HG02885 (cell line): ENCODE results near the gene EXD3.
"Not testable (repeated sequence)": the region's sequence is repeated elsewhere in the genome, so short reads cannot be mapped to it uniquely, and the experiment has no call there.

ENCODE experiments used
- ATAC-seq: cut with Tn5 transposase; IDR thresholded peaks from one replicate; pipeline ENCODE4 v1.9.1; 2021; ENCODE audit warnings: mild to moderate bottlenecking; ENCODE audit not compliant: unreplicated experiment, poor library complexity

The EXD3 gene

DNA sequence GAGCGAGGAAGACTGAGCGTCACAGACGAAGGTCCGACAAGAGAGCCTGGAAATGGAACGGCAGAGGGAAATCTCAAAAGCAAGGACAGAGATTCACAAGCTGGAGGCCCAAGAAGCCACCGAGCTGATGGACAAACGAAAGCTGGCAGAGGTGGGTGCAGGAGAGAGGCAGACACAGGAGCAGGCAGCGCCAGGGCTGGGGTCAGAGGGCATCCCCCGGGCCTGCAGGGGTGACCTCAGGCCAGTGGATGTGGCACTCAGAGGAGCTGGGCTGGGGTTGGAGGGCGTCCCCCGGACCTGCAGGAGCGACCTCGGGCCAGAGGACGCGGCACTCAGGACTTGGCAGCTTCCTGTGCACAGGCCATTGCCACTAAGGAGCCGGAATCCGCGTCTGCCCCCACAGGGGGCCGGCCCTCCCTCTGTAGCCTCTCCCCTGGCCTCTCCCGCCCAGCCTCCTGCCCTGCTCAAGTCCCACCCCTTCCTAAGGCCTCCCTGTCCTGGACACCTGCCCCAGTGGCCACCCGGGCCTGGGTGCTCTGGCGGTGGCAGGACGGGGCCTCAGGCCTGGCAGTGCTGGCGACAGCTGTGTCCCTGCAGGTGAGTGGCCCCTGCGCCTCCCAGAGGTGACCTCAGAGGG lies 40.4 kb downstream of the EXD3 start:
- ATAC-seq = no peak

DNA sequence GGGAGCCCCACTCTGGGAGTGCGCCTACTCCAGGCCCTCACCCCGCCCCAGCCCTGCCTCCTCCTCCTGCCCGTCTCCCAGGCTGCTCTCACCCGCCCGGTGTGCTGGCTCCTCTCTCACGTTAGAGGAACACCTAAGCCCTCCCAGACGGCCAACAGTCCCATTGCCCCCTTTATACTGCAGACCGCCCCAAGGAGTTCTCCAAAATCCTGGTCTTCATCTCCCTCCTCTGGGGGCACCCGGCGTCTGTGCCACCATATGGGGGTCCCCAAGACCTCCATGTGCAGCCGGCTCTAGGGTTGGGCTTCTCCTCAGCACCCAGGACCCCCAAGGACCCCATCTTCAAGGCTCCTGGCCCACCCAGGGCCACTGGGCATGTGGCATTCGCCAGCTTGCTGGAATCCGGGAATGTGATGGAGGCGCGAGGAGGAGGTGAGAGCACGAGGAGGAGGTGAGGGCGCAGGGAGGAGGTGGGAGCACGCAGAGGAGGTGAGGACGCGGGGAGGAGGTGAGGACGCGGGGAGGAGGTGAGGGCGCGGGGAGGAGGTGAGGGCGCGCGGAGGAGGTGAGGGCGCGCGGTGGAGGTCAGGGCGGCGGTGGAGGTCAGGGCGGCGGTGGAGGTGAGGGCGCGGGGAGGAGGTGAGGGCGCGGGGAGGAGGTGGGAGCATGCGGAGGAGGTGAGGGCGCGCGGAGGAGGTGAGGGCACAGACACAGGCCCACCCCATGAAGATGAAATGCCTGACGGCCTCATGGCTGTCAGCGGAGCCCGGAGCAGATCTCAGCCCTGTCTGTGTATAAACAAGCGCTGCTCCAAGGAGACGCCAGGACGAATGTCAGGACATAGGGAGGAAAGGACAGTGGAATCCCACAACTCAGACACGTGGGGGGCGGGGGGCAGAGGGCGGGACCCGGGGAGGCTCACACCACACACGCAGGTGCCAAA lies 41.2 kb downstream of the EXD3 start:
- ATAC-seq = no peak

DNA sequence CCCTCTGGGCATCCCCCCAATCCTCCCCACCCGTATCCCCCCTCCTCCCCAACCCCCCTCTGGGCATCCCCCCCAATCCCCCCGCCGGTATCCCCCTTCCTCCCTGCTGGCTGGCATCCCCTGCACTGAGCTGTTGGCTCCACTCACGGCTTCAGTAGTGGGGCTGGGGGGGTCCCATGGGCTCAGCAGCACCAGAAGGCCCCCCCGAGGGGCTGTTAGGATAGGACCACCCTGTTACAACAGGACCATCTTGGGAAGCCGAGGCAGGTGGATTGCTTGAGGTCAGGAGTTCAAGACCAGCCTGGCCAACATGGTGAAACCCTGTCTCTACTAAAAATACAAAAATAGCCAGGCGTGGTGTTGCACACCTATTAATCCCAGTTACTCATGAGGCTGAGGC lies 42.4 kb downstream of the EXD3 start:
- ATAC-seq = no peak

DNA sequence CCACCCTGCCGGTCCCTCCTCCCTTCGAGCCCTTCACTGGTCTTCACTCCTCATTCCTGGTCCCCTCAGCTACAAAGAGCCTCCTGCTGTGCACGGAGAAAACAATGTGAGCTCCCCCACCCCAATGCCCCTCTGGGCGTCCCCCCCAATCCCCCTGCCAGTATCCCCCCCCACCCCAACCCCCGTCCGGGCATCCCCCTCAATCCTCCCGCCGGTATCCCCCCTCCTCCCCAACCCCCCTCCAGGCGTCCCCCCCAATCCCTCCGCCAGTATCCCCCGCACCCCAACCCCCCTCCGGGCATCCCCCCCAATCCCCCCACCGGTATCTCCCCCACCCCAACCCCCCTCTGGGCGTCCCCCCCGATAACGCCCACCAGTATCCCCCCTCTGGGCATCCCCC lies 42.8 kb downstream of the EXD3 start:
- no peak for ATAC-seq

- no peak for ATAC-seq
Measured at GRCh38 chr9:137379761-137380161, 43.2 kb downstream of the EXD3 start.

- not testable (repeated sequence) for ATAC-seq
Measured at GRCh38 chr9:137378688-137379410, 44.1 kb downstream of the EXD3 start.

DNA sequence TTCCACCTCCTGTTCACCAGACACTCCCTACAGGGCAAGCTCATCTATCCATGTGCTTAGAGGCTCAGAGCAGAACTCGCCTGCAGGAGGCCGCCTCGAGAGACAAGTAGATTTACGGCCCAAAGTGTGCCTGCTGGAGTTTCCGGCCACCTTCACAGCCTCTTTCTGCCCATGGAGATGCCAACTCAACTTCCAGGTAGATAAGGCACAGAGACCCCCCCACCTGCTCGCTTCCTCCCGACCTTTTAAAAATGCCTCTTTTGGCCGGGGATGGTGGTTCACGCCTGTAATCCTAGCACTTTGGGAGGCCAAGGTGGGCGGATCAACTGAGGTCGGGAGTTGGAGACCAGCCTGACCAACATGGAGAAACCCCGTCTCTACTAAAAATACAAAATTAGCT lies 46.6 kb downstream of the EXD3 start:
- ATAC-seq = no peak

DNA sequence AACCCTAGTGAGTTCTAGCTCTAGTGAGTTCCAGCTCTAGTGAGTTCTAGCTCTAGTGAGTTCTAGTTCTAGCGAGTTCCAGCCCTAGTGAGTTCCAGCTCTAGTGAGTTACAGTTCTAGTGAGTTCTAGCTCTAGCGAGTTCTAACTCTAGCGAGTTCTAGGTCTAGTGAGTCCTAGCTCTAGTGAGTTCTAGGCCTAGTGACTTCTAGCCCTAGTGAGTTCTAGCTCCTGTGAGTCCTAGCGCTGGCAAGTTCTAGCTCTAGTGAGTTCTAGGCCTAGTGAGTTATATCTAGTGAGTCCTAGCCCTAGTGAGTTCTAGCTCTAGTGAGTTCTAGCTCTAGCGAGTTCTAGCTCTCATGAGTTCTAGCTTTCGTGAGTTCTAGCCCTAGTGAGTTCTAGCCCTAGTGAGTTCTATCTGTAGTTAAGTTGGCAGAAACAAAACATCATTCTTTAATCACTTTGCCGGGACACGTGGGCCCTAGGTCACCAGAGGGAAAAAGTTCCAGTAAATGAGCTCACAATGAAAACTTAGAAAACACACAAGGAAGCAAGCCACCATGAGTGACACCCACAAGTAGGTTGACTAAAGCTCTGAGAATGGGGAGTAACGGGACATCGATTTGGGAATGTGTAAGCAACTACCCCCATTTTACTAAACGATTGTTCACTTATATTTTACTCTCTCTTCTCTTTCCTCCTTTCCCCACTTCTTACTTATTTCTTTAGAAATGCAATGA lies 47.5 kb downstream of the EXD3 start:
- ATAC-seq = no peak

DNA sequence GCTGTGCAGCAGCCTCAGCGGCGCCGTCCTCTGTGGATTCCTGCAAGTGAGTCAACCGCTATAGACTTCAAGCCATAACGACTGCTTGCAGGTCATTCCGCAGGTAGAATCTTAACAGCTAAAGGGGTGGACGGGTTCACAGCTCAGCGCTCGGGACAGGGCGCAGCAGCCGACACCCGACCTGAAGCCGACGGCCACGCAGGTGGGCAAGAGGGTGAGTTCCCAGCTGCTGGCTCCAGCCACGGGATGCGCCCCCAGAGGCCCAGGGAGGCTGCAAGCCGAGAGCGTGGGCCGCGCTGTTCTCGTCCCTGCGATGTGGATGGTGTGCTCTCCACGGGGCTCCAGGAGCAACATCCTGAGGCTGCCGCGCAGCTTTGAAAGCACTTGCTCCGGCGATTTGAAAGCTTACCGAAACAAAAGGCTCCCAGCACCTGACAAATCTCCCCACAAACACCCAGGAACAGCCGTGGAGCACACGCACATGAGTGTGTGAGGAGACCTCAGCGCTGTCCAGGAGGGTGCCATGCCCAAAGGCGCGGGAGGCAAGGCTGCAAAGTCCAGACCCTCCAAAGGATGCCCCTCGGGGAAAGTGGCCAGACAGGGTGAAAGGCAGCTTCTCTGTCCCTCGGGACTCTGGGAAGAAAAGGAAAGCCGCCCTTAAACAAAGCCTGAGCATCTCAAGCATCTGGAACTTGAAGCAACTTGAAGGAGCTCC lies 48.7 kb downstream of the EXD3 start:
- ATAC-seq = no peak

GRCh38 chr9:137373611-137373980 lies 49.4 kb downstream of the EXD3 start:
- ATAC-seq = no peak

DNA sequence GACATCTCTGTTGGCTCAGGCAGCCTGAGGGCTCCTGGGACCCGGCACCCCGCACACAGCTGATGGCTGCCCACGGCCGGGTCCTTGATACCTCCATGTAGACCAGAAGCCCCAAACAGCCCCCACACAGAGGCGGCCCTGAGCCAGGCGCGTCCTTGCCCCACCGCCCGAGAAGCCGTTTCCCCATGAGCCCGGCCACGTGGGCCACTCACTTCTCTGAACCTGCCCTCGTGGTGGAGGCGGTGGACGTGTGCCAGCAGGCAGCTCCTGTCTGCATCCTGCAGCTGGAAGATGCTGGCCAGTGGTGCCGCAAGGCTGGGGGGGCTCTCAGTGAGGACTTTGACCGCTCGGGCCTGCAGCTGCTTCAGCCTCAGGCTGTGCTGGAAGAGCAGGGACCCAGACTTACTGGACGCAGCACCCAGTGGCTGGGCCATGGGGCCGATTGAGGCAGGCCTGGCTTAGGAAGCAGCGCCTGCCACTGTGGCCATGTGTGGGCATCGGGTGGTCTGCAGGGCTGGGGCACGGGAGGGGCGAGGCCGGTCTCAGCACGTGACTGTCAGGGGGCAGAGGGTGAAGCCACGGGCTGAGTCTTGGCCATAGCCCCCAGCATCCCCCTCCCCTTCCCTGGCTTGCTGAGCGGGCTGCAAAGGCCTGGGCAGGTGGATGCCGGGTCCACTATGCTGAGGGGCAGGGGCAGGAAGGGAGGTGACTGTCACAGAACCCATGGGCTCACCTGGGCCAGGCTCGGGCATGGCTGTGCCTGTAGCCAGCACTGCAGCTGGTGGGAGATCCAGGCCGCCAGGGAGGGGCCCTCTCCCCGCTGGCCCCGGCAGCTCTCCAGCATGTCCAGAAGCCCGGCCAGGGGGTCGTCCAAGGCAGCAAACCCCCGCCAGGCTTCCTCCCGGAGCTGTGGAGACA lies 50.0 kb downstream of the EXD3 start:
- ATAC-seq = no peak

- ATAC-seq = no peak
Measured at GRCh38 chr9:137371946-137372651, 50.9 kb downstream of the EXD3 start.

GRCh38 chr9:137371521-137371941 lies 51.4 kb downstream of the EXD3 start:
- ATAC-seq = no peak

- ATAC-seq = no peak
Measured at GRCh38 chr9:137370865-137371520, 52.0 kb downstream of the EXD3 start.

- ATAC-seq = no peak
Measured at GRCh38 chr9:137369911-137370764, 52.8 kb downstream of the EXD3 start.

DNA sequence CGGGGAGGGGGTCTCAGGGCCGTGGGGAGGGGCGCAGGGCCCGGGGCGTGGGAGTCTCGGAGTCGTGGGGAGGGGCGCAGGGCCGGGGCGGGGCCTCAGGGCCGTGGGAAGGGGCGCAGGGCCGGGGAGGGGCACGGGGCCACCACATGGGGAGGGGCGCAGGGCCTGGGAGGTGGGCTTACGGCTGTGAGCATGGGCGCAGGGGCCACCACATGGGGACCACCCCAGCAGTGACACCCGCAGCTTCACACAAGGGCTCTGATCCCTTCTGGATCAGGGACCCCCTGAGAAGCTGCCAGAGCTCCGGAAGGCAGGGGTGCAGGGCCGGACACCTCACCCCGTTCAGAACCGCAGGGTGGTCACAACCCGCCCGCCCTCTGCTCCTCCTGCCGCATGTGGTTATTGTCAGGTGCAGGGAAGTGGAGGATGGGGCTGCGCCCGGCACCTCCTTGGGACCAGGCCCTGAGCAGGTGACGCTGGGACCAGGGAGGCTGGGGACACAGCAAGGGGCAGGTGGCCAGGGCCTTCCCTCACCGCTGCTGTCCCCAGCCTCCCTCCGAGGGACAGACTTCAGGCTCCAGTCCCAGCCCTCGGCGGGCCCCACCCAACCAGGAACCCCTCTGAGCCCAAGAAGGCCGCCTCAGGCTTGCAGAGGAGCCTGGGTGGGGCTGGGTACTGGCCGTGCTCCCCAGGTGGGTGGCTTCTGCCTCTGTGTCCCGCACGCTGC lies 53.7 kb downstream of the EXD3 start:
- no peak for ATAC-seq
